Nephron (organoid): ENCODE data around the gene TLR3.

Source experiments
- H3K27ac Mint-ChIP-seq, 3 experiments: 2 replicates each; pipeline ENCODE4 v1.8.0; 2020; ENCODE audit warnings: mixed read lengths in 3 of 3, mild to moderate bottlenecking in 2 of 3, moderate library complexity in 1 of 3
- H3K27me3 Mint-ChIP-seq: 2 replicates; pipeline ENCODE4 v1.8.0; 2021; ENCODE audit warnings: low read depth, mild to moderate bottlenecking, moderate library complexity, mixed read lengths
- H3K36me3 Mint-ChIP-seq: 2 replicates; pipeline ENCODE4 v1.8.0; 2020; ENCODE audit warnings: low read depth, mixed read lengths
- H3K4me1 Mint-ChIP-seq: 2 replicates; pipeline ENCODE4 v1.8.0; 2020; ENCODE audit warnings: mixed read lengths
- H3K4me3 Mint-ChIP-seq, 3 experiments: 2 replicates each; pipeline ENCODE4 v1.8.0; 2020; ENCODE audit warnings: mild to moderate bottlenecking in 3 of 3, mixed read lengths in 3 of 3, moderate library complexity in 2 of 3
- H3K9me3 Mint-ChIP-seq: 2 replicates; pipeline ENCODE4 v1.8.0; 2020; ENCODE audit warnings: mixed read lengths
- TF ChIP-seq, protein P1 (sequence below), 3 experiments: fragments of 200-600 bp; sonication (generic); IDR thresholded peaks; one replicate each; pipeline ENCODE4 v1.5.0; 2021; ENCODE audit warnings: antibody characterized with exemption in 3 of 3; ENCODE audit not compliant: unreplicated experiment in 3 of 3

TLR3 gene

DNA sequence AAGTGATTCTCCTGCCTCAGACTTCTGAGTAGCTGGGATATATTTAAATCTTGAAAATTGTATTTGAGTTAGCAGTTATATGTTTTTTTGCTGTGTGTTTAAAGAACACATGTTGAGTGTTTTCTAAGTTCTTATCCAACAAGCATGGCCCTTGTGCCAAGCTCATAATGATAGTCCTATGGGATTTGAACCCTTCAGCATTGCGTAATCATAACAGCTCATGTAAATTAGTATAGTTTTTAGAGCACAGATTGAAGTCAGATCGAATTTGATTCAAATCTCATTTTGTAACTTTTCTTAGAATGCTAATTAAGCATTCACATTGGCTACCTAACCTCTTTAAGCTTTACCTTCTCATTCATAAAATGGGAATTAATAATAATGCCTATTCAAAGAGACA, 47.7 kb downstream of the TLR3 start:
- TF ChIP-seq, protein P1, sequence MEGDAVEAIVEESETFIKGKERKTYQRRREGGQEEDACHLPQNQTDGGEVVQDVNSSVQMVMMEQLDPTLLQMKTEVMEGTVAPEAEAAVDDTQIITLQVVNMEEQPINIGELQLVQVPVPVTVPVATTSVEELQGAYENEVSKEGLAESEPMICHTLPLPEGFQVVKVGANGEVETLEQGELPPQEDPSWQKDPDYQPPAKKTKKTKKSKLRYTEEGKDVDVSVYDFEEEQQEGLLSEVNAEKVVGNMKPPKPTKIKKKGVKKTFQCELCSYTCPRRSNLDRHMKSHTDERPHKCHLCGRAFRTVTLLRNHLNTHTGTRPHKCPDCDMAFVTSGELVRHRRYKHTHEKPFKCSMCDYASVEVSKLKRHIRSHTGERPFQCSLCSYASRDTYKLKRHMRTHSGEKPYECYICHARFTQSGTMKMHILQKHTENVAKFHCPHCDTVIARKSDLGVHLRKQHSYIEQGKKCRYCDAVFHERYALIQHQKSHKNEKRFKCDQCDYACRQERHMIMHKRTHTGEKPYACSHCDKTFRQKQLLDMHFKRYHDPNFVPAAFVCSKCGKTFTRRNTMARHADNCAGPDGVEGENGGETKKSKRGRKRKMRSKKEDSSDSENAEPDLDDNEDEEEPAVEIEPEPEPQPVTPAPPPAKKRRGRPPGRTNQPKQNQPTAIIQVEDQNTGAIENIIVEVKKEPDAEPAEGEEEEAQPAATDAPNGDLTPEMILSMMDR (IDR thresholded peaks at IDR 0.05; ENCODE audit: unreplicated experiment in 3 of 3): no peak
- H3K4me1 Mint-ChIP-seq: no peaks in the 10 kb centered on the region
- H3K27me3 Mint-ChIP-seq: peaks cover 16% of the 10 kb centered on the region
- no peak overlapping the region for H3K27ac Mint-ChIP-seq
- H3K4me3 Mint-ChIP-seq: peak overlapping the region in 1 of 3 experiments; percentile 10
- H3K9me3 Mint-ChIP-seq: peaks cover 2% of the 10 kb centered on the region
- H3K36me3 Mint-ChIP-seq: peaks cover 3% of the 10 kb centered on the region

- Mint-ChIP-seq H3K9me3 (peaks cover 2% of the 10 kb centered on the region), H3K4me3 (no peak overlapping the region), H3K27ac (no peak overlapping the region), H3K36me3 (peaks cover 3% of the 10 kb centered on the region), H3K4me1 (no peaks in the 10 kb centered on the region), H3K27me3 (peaks cover 16% of the 10 kb centered on the region)
- TF ChIP-seq, protein P1 (IDR thresholded peaks at IDR 0.05; ENCODE audit: unreplicated experiment in 3 of 3): no peak
Observed at GRCh38 chr4:186118582-186118981, 49.6 kb downstream of the TLR3 start.

GRCh38 chr4:186121057-186121456, 52.1 kb downstream of the TLR3 start:
- peaks cover 2% of the 10 kb centered on the region for H3K9me3 Mint-ChIP-seq
- TF ChIP-seq, protein P1 (IDR thresholded peaks at IDR 0.05; ENCODE audit: unreplicated experiment in 3 of 3): no peak
- no peaks in the 10 kb centered on the region for H3K4me1 Mint-ChIP-seq
- peaks cover 3% of the 10 kb centered on the region for H3K36me3 Mint-ChIP-seq
- no peak overlapping the region for H3K27ac Mint-ChIP-seq
- no peak overlapping the region for H3K4me3 Mint-ChIP-seq
- peaks cover 21% of the 10 kb centered on the region for H3K27me3 Mint-ChIP-seq

DNA sequence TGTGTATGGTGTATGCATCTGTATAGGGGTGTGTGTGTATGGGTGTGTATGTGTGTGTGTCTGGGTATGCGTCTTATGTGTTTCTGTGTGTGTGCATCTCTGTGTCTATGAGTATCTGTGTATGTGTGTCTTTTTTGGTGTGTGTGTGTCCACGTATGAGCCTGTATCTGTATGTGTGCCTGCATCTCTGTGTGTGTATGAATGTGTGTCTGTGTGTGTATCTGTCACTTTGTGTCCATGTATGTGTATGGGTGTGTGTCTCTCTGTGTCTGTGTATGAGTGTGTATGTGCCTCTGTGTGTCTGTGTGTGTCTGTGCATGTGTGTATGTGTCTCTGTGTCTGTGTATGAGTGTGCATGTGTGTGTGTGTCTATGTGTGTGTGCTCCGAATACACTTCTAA, 59.9 kb downstream of the TLR3 start:
- Mint-ChIP-seq H3K9me3 (no peaks in the 10 kb centered on the region), H3K27me3 (peaks cover 4% of the 10 kb centered on the region), H3K4me3 (no peak overlapping the region), H3K36me3 (no peaks in the 10 kb centered on the region), H3K27ac (no peak overlapping the region), H3K4me1 (peaks cover 5% of the 10 kb centered on the region)
- TF ChIP-seq, protein P1 (IDR thresholded peaks at IDR 0.05; ENCODE audit: unreplicated experiment in 3 of 3): no peak

GRCh38 chr4:186131935-186132334, 63.0 kb downstream of the TLR3 start:
- no peaks in the 10 kb centered on the region for H3K36me3 Mint-ChIP-seq
- peaks cover 5% of the 10 kb centered on the region for H3K4me1 Mint-ChIP-seq
- H3K27ac Mint-ChIP-seq: no peak overlapping the region
- H3K4me3 Mint-ChIP-seq: no peak overlapping the region
- peaks cover 3% of the 10 kb centered on the region for H3K27me3 Mint-ChIP-seq
- no peaks in the 10 kb centered on the region for H3K9me3 Mint-ChIP-seq
- TF ChIP-seq, protein P1 (IDR thresholded peaks at IDR 0.05; ENCODE audit: unreplicated experiment in 3 of 3): no peak

DNA sequence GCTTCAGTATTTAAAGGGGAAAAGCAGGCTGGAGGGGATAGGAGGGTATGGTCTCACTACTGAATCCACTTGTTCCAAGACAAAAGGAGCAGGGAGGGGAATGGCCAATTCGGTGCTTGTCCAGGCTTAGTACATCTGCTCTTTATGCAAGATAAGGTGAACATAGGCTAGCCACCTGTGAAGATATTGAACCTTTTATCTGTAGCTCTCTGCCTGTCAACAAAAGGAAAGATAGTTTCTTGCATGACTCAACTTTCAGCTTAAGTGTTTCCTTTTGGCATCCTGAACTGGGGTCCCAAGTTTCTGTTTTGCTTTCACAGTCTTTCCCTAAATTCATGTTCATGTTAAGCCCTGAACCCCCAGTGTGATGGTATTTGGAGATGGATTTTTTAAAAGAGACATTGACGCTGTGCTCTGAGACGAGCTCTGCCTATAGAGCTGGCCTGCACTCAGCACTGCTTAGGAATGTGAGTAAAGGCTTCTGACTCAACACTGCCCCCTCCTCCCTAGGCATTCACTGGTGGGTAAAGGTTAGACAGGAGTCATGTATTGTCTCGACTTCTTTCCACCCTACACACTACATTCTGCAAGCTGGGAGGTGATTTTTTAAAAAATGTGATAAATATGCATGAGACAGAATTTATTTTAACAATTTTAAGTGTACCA, 63.8 kb downstream of the TLR3 start:
- no peak overlapping the region for H3K4me3 Mint-ChIP-seq
- TF ChIP-seq, protein P1 (IDR thresholded peaks at IDR 0.05; ENCODE audit: unreplicated experiment in 3 of 3): peak; percentile 13 to 34 (median 18)
- peaks cover 5% of the 10 kb centered on the region for H3K4me1 Mint-ChIP-seq
- H3K27me3 Mint-ChIP-seq: peaks cover 3% of the 10 kb centered on the region
- peak overlapping the region in 1 of 3 experiments; percentile 3 for H3K27ac Mint-ChIP-seq
- no peaks in the 10 kb centered on the region for H3K9me3 Mint-ChIP-seq
- H3K36me3 Mint-ChIP-seq: no peaks in the 10 kb centered on the region
